ENCODE results near the gene CWC27. TPM values are rescaled to one million over a fixed set of nuclear protein-coding genes. Genes with fewer than 3 reads are reported as not detected.
A peak's percentile ranks its signal among the peaks of the same experiment; 100 is the strongest.

The CWC27 gene
- total RNA-seq, 1 donor from 2014 or later, result 29.3 TPM

GRCh38 chr5:64784451-64785025 is 15.8 kb downstream of the CWC27 start:
- peaks cover 13% of the 10 kb centered on the region for H3K36me3 Mint-ChIP-seq (ENCODE audit: low read depth, unreplicated experiment)
- H3K9me3 Mint-ChIP-seq (ENCODE audit: unreplicated experiment), result no peaks in the 10 kb centered on the region
- no peak overlapping the region for H3K27ac Mint-ChIP-seq (ENCODE audit: unreplicated experiment)
- no peaks in the 10 kb centered on the region for H3K27me3 Mint-ChIP-seq (ENCODE audit: unreplicated experiment)
- peaks cover 9% of the 10 kb centered on the region for H3K4me1 Mint-ChIP-seq (ENCODE audit: unreplicated experiment)
- peak; percentile 71 for DNase-seq (ENCODE audit: low spot score)
- H3K4me3 Mint-ChIP-seq (ENCODE audit: unreplicated experiment), result no peak overlapping the region
- peak; percentile 91 for TF ChIP-seq CTCF (IDR thresholded peaks at IDR 0.05; ENCODE audit: unreplicated experiment)

GRCh38 chr5:64786372-64786771 is 17.6 kb downstream of the CWC27 start:
- Mint-ChIP-seq H3K4me1 (ENCODE audit: unreplicated experiment) (peaks cover 9% of the 10 kb centered on the region), H3K27me3 (ENCODE audit: unreplicated experiment) (no peaks in the 10 kb centered on the region), H3K9me3 (ENCODE audit: unreplicated experiment) (peaks cover 4% of the 10 kb centered on the region), H3K36me3 (ENCODE audit: low read depth, unreplicated experiment) (peaks cover 8% of the 10 kb centered on the region), H3K4me3 (ENCODE audit: unreplicated experiment) (no peak overlapping the region), H3K27ac (ENCODE audit: unreplicated experiment) (no peak overlapping the region)
- DNase-seq (ENCODE audit: low spot score), result no peak
- no peak for TF ChIP-seq CTCF (IDR thresholded peaks at IDR 0.05; ENCODE audit: unreplicated experiment)

GRCh38 chr5:64788156-64788555 is 19.4 kb downstream of the CWC27 start:
- Mint-ChIP-seq H3K9me3 (ENCODE audit: unreplicated experiment) (peaks cover 4% of the 10 kb centered on the region), H3K4me3 (ENCODE audit: unreplicated experiment) (no peak overlapping the region), H3K27ac (ENCODE audit: unreplicated experiment) (no peak overlapping the region), H3K36me3 (ENCODE audit: low read depth, unreplicated experiment) (peaks cover 8% of the 10 kb centered on the region), H3K27me3 (ENCODE audit: unreplicated experiment) (no peaks in the 10 kb centered on the region), H3K4me1 (ENCODE audit: unreplicated experiment) (peaks cover 9% of the 10 kb centered on the region)
- TF ChIP-seq CTCF (IDR thresholded peaks at IDR 0.05; ENCODE audit: unreplicated experiment), result no peak
- no peak for DNase-seq (ENCODE audit: low spot score)

- Mint-ChIP-seq H3K27me3 (ENCODE audit: unreplicated experiment) (no peaks in the 10 kb centered on the region), H3K4me3 (ENCODE audit: unreplicated experiment) (no peak overlapping the region), H3K27ac (ENCODE audit: unreplicated experiment) (no peak overlapping the region), H3K36me3 (ENCODE audit: low read depth, unreplicated experiment) (peaks cover 8% of the 10 kb centered on the region), H3K4me1 (ENCODE audit: unreplicated experiment) (peaks cover 13% of the 10 kb centered on the region), H3K9me3 (ENCODE audit: unreplicated experiment) (peaks cover 4% of the 10 kb centered on the region)
- DNase-seq (ENCODE audit: low spot score), result no peak
- no peak for TF ChIP-seq CTCF (IDR thresholded peaks at IDR 0.05; ENCODE audit: unreplicated experiment)
Measured at GRCh38 chr5:64789457-64789856, 20.7 kb downstream of the CWC27 start.

- peaks cover 8% of the 10 kb centered on the region for H3K36me3 Mint-ChIP-seq (ENCODE audit: low read depth, unreplicated experiment)
- H3K27ac Mint-ChIP-seq (ENCODE audit: unreplicated experiment), result no peak overlapping the region
- no peaks in the 10 kb centered on the region for H3K27me3 Mint-ChIP-seq (ENCODE audit: unreplicated experiment)
- H3K4me3 Mint-ChIP-seq (ENCODE audit: unreplicated experiment), result no peak overlapping the region
- peaks cover 13% of the 10 kb centered on the region for H3K4me1 Mint-ChIP-seq (ENCODE audit: unreplicated experiment)
- no peak for TF ChIP-seq CTCF (IDR thresholded peaks at IDR 0.05; ENCODE audit: unreplicated experiment)
- DNase-seq (ENCODE audit: low spot score), result no peak
- peaks cover 4% of the 10 kb centered on the region for H3K9me3 Mint-ChIP-seq (ENCODE audit: unreplicated experiment)
Measured at GRCh38 chr5:64790210-64790609, 21.5 kb downstream of the CWC27 start.
